ENCODE results near the gene MB.

The MB gene

GRCh38 chr22:35560366-35560765 is 56.8 kb downstream of the MB start:
- DNase-seq (ENCODE audit: insufficient read length, low spot score) (no peak), FAIRE-seq (no peak)
- TF ChIP-seq CTCF (IDR thresholded peaks at IDR 0.05; ENCODE audit: insufficient read depth, missing control alignments) = no peak

GRCh38 chr22:35559354-35560005 is 57.6 kb downstream of the MB start:
- TF ChIP-seq CTCF (IDR thresholded peaks at IDR 0.05; ENCODE audit: insufficient read depth, missing control alignments) = no peak
- FAIRE-seq (no peak), DNase-seq (ENCODE audit: insufficient read length, low spot score) (no peak)

- FAIRE-seq (no peak), DNase-seq (ENCODE audit: insufficient read length, low spot score) (no peak)
- no peak for TF ChIP-seq CTCF (IDR thresholded peaks at IDR 0.05; ENCODE audit: insufficient read depth, missing control alignments)
Observed at GRCh38 chr22:35558719-35559118, 58.4 kb downstream of the MB start.

GRCh38 chr22:35558031-35558430 is 59.1 kb downstream of the MB start:
- no peak for DNase-seq (ENCODE audit: insufficient read length, low spot score)
- no peak for TF ChIP-seq CTCF (IDR thresholded peaks at IDR 0.05; ENCODE audit: insufficient read depth, missing control alignments)
- no peak for FAIRE-seq
